Epithelial cell of proximal tubule (primary cell): ENCODE measurements around the gene GALNT18. TPM values are rescaled to one million over a fixed set of nuclear protein-coding genes. Genes with fewer than 3 reads are reported as not detected.

Experiments
- DNase-seq: peaks from one replicate; pipeline ENCODE4 v3.0.0-alpha.2; 2011; ENCODE audit warnings: low read depth
- H3K4me3 ChIP-seq: 2 replicates; pipeline ENCODE4 v1.5.1; 2011; ENCODE audit warnings: low read depth, mild to moderate bottlenecking, low read length
- total RNA-seq: library from RNA; depleted of rRNA; stranded (reverse); fragments of >200 nt; gene quantifications from 2 replicates; pipeline ENCODE4 v1.2.3, GENCODE V29; 2015
- TF ChIP-seq, protein P1 (sequence below): conservative IDR thresholded peaks from 2 replicates; pipeline ENCODE4 v1.5.1; 2012; ENCODE audit warnings: low read depth, mild to moderate bottlenecking, low read length

The GALNT18 gene
- total RNA-seq, 1 donor from 2014 or later, result 7.8 TPM

DNA sequence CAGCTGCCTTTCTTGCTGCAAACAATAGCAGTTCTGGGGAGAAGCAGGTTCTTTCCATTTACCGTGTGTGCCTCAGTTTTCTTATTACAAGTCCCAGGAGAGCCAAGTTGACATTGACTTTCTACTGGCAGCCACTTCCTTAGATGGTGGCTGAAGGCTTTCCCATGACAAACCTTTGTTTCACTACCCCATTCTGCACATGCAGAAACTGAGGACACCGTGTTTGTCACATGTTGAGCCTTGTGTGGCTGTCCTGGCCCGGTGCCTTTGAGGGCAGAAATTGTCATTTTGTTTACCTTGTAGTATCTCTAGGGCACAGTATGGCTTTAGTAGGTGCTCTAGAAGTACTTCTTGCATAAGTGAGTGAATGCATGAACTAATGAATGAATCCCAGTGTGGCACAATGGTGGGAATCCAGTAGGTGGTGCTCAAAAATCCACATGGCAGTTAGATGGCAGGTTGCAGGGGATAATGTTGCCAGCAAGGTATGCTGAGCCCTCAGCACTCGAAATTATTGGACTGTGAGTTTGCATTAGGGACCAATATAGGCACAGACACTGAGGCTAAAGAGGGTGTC is 370.3 kb downstream of the GALNT18 start:
- TF ChIP-seq, protein P1, sequence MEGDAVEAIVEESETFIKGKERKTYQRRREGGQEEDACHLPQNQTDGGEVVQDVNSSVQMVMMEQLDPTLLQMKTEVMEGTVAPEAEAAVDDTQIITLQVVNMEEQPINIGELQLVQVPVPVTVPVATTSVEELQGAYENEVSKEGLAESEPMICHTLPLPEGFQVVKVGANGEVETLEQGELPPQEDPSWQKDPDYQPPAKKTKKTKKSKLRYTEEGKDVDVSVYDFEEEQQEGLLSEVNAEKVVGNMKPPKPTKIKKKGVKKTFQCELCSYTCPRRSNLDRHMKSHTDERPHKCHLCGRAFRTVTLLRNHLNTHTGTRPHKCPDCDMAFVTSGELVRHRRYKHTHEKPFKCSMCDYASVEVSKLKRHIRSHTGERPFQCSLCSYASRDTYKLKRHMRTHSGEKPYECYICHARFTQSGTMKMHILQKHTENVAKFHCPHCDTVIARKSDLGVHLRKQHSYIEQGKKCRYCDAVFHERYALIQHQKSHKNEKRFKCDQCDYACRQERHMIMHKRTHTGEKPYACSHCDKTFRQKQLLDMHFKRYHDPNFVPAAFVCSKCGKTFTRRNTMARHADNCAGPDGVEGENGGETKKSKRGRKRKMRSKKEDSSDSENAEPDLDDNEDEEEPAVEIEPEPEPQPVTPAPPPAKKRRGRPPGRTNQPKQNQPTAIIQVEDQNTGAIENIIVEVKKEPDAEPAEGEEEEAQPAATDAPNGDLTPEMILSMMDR, result no peak
- DNase-seq, result no peak
- no peak overlapping the region for H3K4me3 ChIP-seq

DNA sequence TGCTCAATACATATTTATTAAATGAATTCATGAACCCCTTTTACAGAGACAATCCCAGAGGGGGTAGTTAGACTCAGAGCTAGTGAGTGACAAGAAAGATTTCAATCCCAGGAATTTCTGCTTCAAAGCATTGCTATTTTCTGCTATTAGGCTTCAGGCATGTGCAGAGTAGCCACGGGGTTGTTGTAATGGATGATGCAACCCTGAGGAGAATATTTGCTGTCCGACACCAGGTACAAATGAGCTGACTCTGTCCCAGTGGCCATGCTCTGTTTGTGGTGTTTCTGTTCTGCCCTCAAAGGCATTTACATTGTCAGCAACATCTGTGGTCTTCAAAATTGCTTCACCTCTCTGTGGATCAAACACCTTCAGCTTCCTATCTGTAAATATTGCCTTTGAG is 371.3 kb downstream of the GALNT18 start:
- DNase-seq, result no peak
- H3K4me3 ChIP-seq, result no peak overlapping the region
- TF ChIP-seq, protein P1, result no peak

DNA sequence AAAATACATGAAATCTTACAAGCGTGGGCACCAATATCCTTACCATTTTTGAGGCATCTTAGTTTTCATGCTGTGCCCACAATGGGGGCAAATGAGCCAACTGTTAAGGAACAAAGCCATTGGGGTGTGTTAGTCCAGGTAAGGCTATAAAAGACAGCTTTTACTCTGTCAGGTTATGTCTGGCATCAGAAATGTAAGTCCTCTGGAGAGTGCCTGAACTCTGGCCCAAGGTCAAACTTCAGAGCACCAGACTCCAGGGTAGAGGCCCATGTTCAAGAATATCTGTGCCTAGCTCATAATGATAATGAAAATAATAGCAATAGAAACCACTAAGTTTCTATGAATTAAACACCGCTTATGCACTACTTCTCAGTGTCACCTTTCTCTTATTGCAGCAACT is 374.2 kb downstream of the GALNT18 start:
- H3K4me3 ChIP-seq, result no peak overlapping the region
- DNase-seq, result no peak
- TF ChIP-seq, protein P1, result no peak

DNA sequence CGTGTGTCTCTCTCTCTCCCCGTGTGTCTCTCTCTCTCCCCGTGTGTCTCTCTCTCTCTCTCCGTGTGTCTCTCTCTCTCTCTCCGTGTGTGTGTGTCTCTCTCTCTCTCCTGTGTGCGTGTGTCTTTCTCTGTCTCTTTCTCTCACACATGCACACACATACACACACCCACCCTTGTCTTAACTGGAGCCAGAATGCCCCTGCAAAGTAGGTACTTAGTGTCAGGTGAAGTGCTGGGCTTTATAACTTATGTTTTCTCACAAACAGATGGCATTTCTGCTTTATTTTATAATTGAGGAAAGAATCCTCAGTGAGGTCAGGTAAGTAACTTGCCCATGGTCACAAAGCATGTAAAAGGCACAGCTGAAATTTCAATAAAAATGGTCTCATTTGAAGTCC is 374.7 kb downstream of the GALNT18 start:
- H3K4me3 ChIP-seq, result no peak overlapping the region
- TF ChIP-seq, protein P1, result no peak

DNA sequence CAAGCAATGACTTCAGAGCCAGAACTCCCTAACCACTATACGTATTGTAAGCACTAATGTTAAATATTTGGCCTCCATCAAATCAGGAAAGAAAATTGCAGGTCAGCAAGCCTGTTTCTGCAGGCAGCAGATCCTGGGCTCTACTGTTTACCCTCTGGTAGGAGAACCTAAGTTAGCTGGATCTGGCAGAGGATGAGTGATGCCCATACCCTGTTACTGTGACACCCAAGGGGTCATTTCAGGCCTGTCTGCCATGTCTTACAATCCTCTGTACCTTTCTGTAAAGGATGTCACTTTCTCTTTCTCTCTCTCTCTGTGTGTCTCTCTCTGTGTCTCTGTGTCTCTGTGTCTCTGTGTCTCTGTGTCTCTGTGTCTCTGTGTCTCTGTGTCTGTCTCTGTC is 375.6 kb downstream of the GALNT18 start:
- no peak for DNase-seq
- TF ChIP-seq, protein P1, result no peak
- H3K4me3 ChIP-seq, result no peak overlapping the region

More for the DNA sequence above, 374.7 kb downstream of the GALNT18 start:
- no peak for DNase-seq

DNA sequence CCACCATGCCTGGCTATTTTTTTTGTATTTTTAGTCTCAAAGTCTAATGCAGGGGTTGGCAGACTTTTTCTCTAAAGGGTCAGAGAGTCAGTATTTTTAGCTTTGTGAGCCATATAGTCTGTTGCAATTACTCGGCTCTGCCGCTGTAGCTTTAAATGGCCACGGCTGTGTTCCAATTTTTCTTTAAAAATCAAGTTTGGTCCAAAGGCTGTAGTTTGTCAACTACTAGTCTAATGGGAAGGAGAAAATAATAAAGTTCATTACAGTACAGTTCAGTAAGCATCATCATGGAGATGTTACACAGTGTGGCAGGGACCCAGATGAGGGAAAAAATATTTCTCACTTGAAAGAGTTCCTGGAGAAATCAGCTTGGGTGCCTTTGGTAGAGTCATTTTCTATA is 376.4 kb downstream of the GALNT18 start:
- no peak overlapping the region for H3K4me3 ChIP-seq
- no peak for DNase-seq
- TF ChIP-seq, protein P1, result no peak

DNA sequence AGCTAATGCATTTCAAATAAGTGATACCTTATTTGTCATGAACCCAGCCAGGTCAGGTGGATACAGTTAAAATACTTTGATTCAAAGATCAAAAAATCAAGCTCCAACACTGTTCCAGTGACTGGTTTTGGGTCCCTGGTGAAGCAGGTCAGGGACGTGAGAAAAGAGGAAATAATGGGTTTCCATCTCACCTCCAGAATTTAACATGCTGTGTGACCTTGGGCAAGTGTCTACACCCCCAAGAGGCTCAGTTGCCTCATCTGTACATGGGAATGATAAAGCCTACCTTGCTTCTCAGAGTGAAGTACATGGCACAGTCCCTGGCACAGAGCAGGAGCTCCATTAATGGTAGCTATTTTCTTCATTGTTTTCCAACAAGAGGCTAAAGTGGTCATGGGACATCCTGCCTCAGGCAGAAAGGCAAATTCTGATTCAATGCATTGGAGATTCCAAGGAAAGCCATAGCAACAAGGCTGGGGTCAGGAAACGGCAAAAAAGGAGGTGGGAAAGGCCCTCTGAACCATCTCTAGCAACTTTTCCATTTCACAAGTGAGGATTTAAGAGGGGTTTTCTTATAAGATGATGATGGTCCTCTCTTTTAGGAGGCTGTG is 377.2 kb downstream of the GALNT18 start:
- TF ChIP-seq, protein P1, result no peak
- no peak overlapping the region for H3K4me3 ChIP-seq
- no peak for DNase-seq
